Calu3 (cell line): ENCODE measurements around the gene RAB25. TPM values are rescaled to one million over a fixed set of nuclear protein-coding genes. Genes with fewer than 3 reads are reported as not detected.
A peak's percentile ranks its signal among the peaks of the same experiment; 100 is the strongest.
"Not testable (repeated sequence)": the region's sequence is repeated elsewhere in the genome, so short reads cannot be mapped to it uniquely, and the experiment has no call there.

ENCODE experiments used
- BruUV-seq: library from RNA; stranded (reverse); fragments of 400-500 nt; replicated peaks from 2 replicates; lab custom pipeline; 2021; lab: Mats Ljungman, UMichigan
- CTCF ChIA-PET: fragments of 300-600 bp; sonication (Branson Sonifier 250); formaldehyde crosslinking; loops from one replicate; lab custom pipeline; 2022; ENCODE audit warnings: antibody characterized with exemption; lab: Charles Lee
- DNase-seq: peaks from one replicate; pipeline ENCODE4 v3.0.0; 2022
- H3K27ac Mint-ChIP-seq: one replicate; pipeline ENCODE4 v1.8.0; 2022; ENCODE audit warnings: mixed read lengths; ENCODE audit not compliant: unreplicated experiment
- H3K27me3 Mint-ChIP-seq: one replicate; pipeline ENCODE4 v1.8.0; 2022; ENCODE audit warnings: mixed read lengths; ENCODE audit not compliant: unreplicated experiment
- H3K36me3 Mint-ChIP-seq: one replicate; pipeline ENCODE4 v1.8.0; 2022; ENCODE audit warnings: mild to moderate bottlenecking, moderate library complexity, mixed read lengths; ENCODE audit not compliant: insufficient read depth, unreplicated experiment
- H3K4me1 Mint-ChIP-seq: one replicate; pipeline ENCODE4 v1.8.0; 2022; ENCODE audit warnings: mild to moderate bottlenecking, low read depth, mixed read lengths; ENCODE audit not compliant: unreplicated experiment
- H3K4me3 Mint-ChIP-seq: one replicate; pipeline ENCODE4 v1.8.0; 2022; ENCODE audit warnings: mild to moderate bottlenecking, low read depth, moderate library complexity, mixed read lengths; ENCODE audit not compliant: unreplicated experiment
- H3K9me3 Mint-ChIP-seq: one replicate; pipeline ENCODE4 v1.8.0; 2022; ENCODE audit warnings: low read depth, mixed read lengths; ENCODE audit not compliant: unreplicated experiment
- CTCF ChIP-seq: fragments of 200-600 bp; IDR thresholded peaks from one replicate; pipeline ENCODE4 v1.8.0; 2022; ENCODE audit warnings: antibody characterized with exemption; ENCODE audit not compliant: unreplicated experiment
- intact Hi-C: fragments of 100-400 bp; cut with micrococcal nuclease; formaldehyde crosslinking; loops from one replicate; pipeline ENCODE4 v1.10.0; 2022; ENCODE audit not compliant: unreplicated experiment
- total RNA-seq: library from RNA; stranded (reverse); gene quantifications from 2 replicates; pipeline ENCODE4 v1.2.3, GENCODE V29; 2022

RAB25 gene
- total RNA-seq, 1 experiment from 2014 or later, result 182 TPM

GRCh38 chr1:156025876-156026275 is 35.1 kb upstream of the RAB25 start:
- peak; percentile 71 for DNase-seq
- no peak overlapping the region for H3K27ac Mint-ChIP-seq
- TF ChIP-seq CTCF, result peak; percentile 40
- intact Hi-C loops, result no loop called here
- BruUV-seq, result no TSS peak
- peaks cover 7% of the 10 kb centered on the region for H3K4me1 Mint-ChIP-seq
- peaks cover 1% of the 10 kb centered on the region for H3K36me3 Mint-ChIP-seq
- CTCF ChIA-PET, result interaction anchor here (0.6 to 1.3 kb wide), 14 partner anchors 8 to 199 kb away, joined by 3 to 10 read pairs (median 4); partner anchors contain the start of gene RAB25
- no peak overlapping the region for H3K4me3 Mint-ChIP-seq
- no peaks in the 10 kb centered on the region for H3K9me3 Mint-ChIP-seq
- peaks cover 41% of the 10 kb centered on the region for H3K27me3 Mint-ChIP-seq

- Mint-ChIP-seq H3K27me3 (peaks cover 41% of the 10 kb centered on the region), H3K4me1 (peaks cover 7% of the 10 kb centered on the region), H3K27ac (no peak overlapping the region), H3K4me3 (no peak overlapping the region), H3K9me3 (no peaks in the 10 kb centered on the region), H3K36me3 (no peaks in the 10 kb centered on the region)
- CTCF ChIA-PET, result interaction anchor here (1.1 kb wide), 1 partner anchor 19 kb away, joined by 3 read pairs; no protein-coding TSS in a partner anchor
- TF ChIP-seq CTCF, result no peak
- no TSS peak for BruUV-seq
- intact Hi-C loops, result no loop called here
- DNase-seq, result no peak
These were observed 34.4 kb upstream of the RAB25 start for GRCh38 chr1:156026588-156026987.

- H3K4me3 Mint-ChIP-seq, result no peak overlapping the region
- TF ChIP-seq CTCF, result no peak
- H3K27me3 Mint-ChIP-seq, result no peaks in the 10 kb centered on the region
- CTCF ChIA-PET, result no interaction called here
- no peak overlapping the region for H3K27ac Mint-ChIP-seq
- H3K9me3 Mint-ChIP-seq, result no peaks in the 10 kb centered on the region
- DNase-seq, result no peak
- no TSS peak for BruUV-seq
- intact Hi-C loops, result no loop called here
- H3K4me1 Mint-ChIP-seq, result no peaks in the 10 kb centered on the region
- peaks cover 29% of the 10 kb centered on the region for H3K36me3 Mint-ChIP-seq
These were observed 27.9 kb upstream of the RAB25 start for GRCh38 chr1:156033011-156033410.

GRCh38 chr1:156034991-156035390 is 26.0 kb upstream of the RAB25 start:
- H3K27ac Mint-ChIP-seq, BruUV-seq, H3K9me3 Mint-ChIP-seq, intact Hi-C loops, H3K4me1 Mint-ChIP-seq, DNase-seq, H3K27me3 Mint-ChIP-seq, H3K4me3 Mint-ChIP-seq: not testable (repeated sequence)
- CTCF ChIA-PET, result interaction anchor here (0.6 to 1.0 kb wide), 3 partner anchors 9 to 301 kb away, joined by 3 to 4 read pairs (median 3); no protein-coding TSS in a partner anchor
- H3K36me3 Mint-ChIP-seq, result peaks cover 45% of the 10 kb centered on the region

GRCh38 chr1:156042828-156043227 is 18.1 kb upstream of the RAB25 start:
- peaks cover 37% of the 10 kb centered on the region for H3K36me3 Mint-ChIP-seq
- H3K27me3 Mint-ChIP-seq, result no peaks in the 10 kb centered on the region
- no peak for TF ChIP-seq CTCF
- intact Hi-C loops, result no loop called here
- no peak for DNase-seq
- peaks cover 12% of the 10 kb centered on the region for H3K4me1 Mint-ChIP-seq
- CTCF ChIA-PET, result no interaction called here
- no TSS peak for BruUV-seq
- no peak overlapping the region for H3K27ac Mint-ChIP-seq
- no peak overlapping the region for H3K4me3 Mint-ChIP-seq
- H3K9me3 Mint-ChIP-seq, result no peaks in the 10 kb centered on the region
